K562 (cell line): Measurements from ENCODE around the gene LIN9. TPM values are rescaled to one million over a fixed set of nuclear protein-coding genes. Genes with fewer than 3 reads are reported as not detected.

ENCODE experiments used
- BCOR ChIP-seq: fragments of 450-650 bp; IDR thresholded peaks from 2 replicates; pipeline ENCODE4 v1.6.1; 2016
- CCAR2 ChIP-seq: fragments of 200-400 bp; formaldehyde crosslinking; IDR thresholded peaks from 2 replicates; pipeline ENCODE4 v1.6.1; 2017; ENCODE audit warnings: mild to moderate bottlenecking, low read depth, low read length
- CGGBP1 ChIP-seq: fragments of 250-450 bp; sonication (Bioruptor Pico); IDR thresholded peaks from 2 replicates; pipeline ENCODE4 v1.9.0; 2021; ENCODE audit warnings: mild to moderate bottlenecking
- CHD2 ChIP-seq: IDR thresholded peaks from 2 replicates; pipeline ENCODE4 v1.6.1; 2011; ENCODE audit warnings: low read depth, low read length
- CREB3L1 ChIP-seq: fragments of 450-650 bp; IDR thresholded peaks from 2 replicates; pipeline ENCODE4 v1.6.1; 2014; ENCODE audit warnings: low read depth, mild to moderate bottlenecking, moderate library complexity, borderline replicate concordance
- E4F1 ChIP-seq: fragments of 250-450 bp; sonication (Bioruptor Pico); IDR thresholded peaks from 2 replicates; pipeline ENCODE4 v1.5.0; 2021; ENCODE audit warnings: mild to moderate bottlenecking, borderline replicate concordance
- ELF4 ChIP-seq: fragments of 450-650 bp; formaldehyde crosslinking; IDR thresholded peaks from 2 replicates; pipeline ENCODE4 v1.4.0; 2022; ENCODE audit warnings: missing genetic modification characterization
- EP300 ChIP-seq: IDR thresholded peaks from 2 replicates; pipeline ENCODE4 v1.6.1; 2012; ENCODE audit warnings: low read length, improper control_type of control experiment
- ETV5 ChIP-seq: sonication (generic); formaldehyde crosslinking; IDR thresholded peaks from 2 replicates; pipeline ENCODE4 v1.4.0; 2020; ENCODE audit warnings: low read depth, mild to moderate bottlenecking, missing genetic modification reagents
- HMGXB4 ChIP-seq: sonication (generic); formaldehyde crosslinking; IDR thresholded peaks from 2 replicates; pipeline ENCODE4 v1.8.1; 2023; ENCODE audit warnings: mild to moderate bottlenecking, missing genetic modification reagents
- KHSRP ChIP-seq: fragments of 450-650 bp; IDR thresholded peaks from 2 replicates; pipeline ENCODE4 v1.6.1; 2017
- L3MBTL2 ChIP-seq: fragments of 450-650 bp; IDR thresholded peaks from 2 replicates; pipeline ENCODE4 v1.6.1; 2016; ENCODE audit warnings: mild to moderate bottlenecking, moderate library complexity
- NBN ChIP-seq: fragments of 450-650 bp; IDR thresholded peaks from 2 replicates; pipeline ENCODE4 v1.6.1; 2016; ENCODE audit warnings: low read depth, mild to moderate bottlenecking
- NCOA6 ChIP-seq: fragments of 450-650 bp; IDR thresholded peaks from 2 replicates; pipeline ENCODE4 v1.6.1; 2017; ENCODE audit warnings: mild to moderate bottlenecking
- PML ChIP-seq: IDR thresholded peaks from 2 replicates; pipeline ENCODE4 v1.6.1; 2012; ENCODE audit warnings: low read length, inconsistent platforms
- POLR2AphosphoS2 ChIP-seq: IDR thresholded peaks from 2 replicates; pipeline ENCODE4 v1.6.1; 2012; ENCODE audit warnings: low read length, improper control_type of control experiment
- RHOXF2B ChIP-seq: fragments of 250-450 bp; sonication (Bioruptor Pico); conservative IDR thresholded peaks from 2 replicates; pipeline ENCODE4 v1.5.1; 2021
- SP1 ChIP-seq: sonication (generic); formaldehyde crosslinking; IDR thresholded peaks from 2 replicates; pipeline ENCODE4 v1.8.1; 2022; ENCODE audit warnings: mild to moderate bottlenecking, missing genetic modification reagents
- YBX1 ChIP-seq: fragments of 450-650 bp; IDR thresholded peaks from 2 replicates; pipeline ENCODE4 v1.7.1; 2016; ENCODE audit warnings: mild to moderate bottlenecking
- ZBTB26 ChIP-seq: fragments of 450-650 bp; formaldehyde crosslinking; IDR thresholded peaks from 2 replicates; pipeline ENCODE4 v1.4.0; 2022; ENCODE audit warnings: missing genetic modification characterization
- ZFP1 ChIP-seq: fragments of 450-650 bp; formaldehyde crosslinking; IDR thresholded peaks from 2 replicates; pipeline ENCODE4 v1.4.0; 2020; ENCODE audit warnings: mild to moderate bottlenecking, mixed read lengths
- ZNF384 ChIP-seq: IDR thresholded peaks from 2 replicates; pipeline ENCODE4 v1.6.1; 2012; ENCODE audit warnings: low read depth, low read length, improper control_type of control experiment
- ZNF740 ChIP-seq, 3 experiments: fragments of 200-800 bp in 1 of 3; sonication (Bioruptor generic) in 1 of 3; sonication (generic) in 1 of 3; formaldehyde crosslinking in 1 of 3; IDR thresholded peaks; 2 replicates each; pipeline versions ENCODE4 v1.6.1 to v1.8.0; 2016 to 2022; ENCODE audit warnings: mild to moderate bottlenecking in 2 of 3, missing compliant biosample characterization in 2 of 3, missing genetic modification characterization in 2 of 3, missing genetic modification reagents in 1 of 3
- ZNF75A ChIP-seq: fragments of 450-650 bp; formaldehyde crosslinking; IDR thresholded peaks from 2 replicates; pipeline ENCODE4 v1.4.0; 2020; ENCODE audit warnings: mild to moderate bottlenecking
- polyA plus RNA-seq, 8 experiments: library from polyadenylated mRNA; depleted of rRNA in 4 of 8; stranded (reverse) in 5 of 8; unstranded in 3 of 8; fragments of >200 nt; fragmentation: Nextera tagmentation in 2 of 8; fragmentation: Illumina TruSeq in 1 of 8; extraction: Ambion mirVana in 2 of 8; extraction: Trizol in 1 of 8; gene quantifications; 2 replicates each; pipeline versions ENCODE4 v1.2.1 to v1.2.3, GENCODE V29; 2011 to 2014; ENCODE audit warnings: inconsistent platforms in 1 of 8, missing spikeins in 1 of 8
- total RNA-seq, 7 experiments: library from RNA; depleted of rRNA in 6 of 7; stranded (reverse); fragments of >200 nt in 6 of 7; fragmentation: Illumina TruSeq in 2 of 7; extraction: Trizol in 2 of 7; gene quantifications; 2 replicates each; pipeline versions ENCODE4 v1.2.1 to v1.2.3, GENCODE V29; 2011 to 2021; ENCODE audit warnings: low replicate concordance in 1 of 7

The LIN9 gene
- total and polyA plus RNA-seq, 9 of the 15 experiments (the other 6 are each of a cell fraction or from before 2014, with no cell fraction given) = 18.8 to 33.0 (median 25.5) TPM

- TF ChIP-seq ZBTB26 = no peak
- TF ChIP-seq CGGBP1 (CRISPR knock-in tag) = no peak
- no peak for TF ChIP-seq ETV5 (CRISPR knock-in tag)
- no peak for TF ChIP-seq CREB3L1
- TF ChIP-seq KHSRP = no peak
- TF ChIP-seq NBN = no peak
- 0 out of 2 replicates have a peak, but pooled peaks have one; percentile 5 for TF ChIP-seq CHD2
- TF ChIP-seq ZNF740 (CRISPR knock-in tag; IDR thresholded peaks at IDR 0.05) = 0 out of 2 replicates have a peak, but pooled peaks have one; percentile 15
- peak in 1 of 2 experiments; percentile 44; a peak in 2 of 4 replicates for TF ChIP-seq ZNF740 (tag; IDR thresholded peaks at IDR 0.05)
- peak; percentile 69; the same call in 1 of the 2 replicates for TF ChIP-seq BCOR
- TF ChIP-seq RHOXF2B = no peak
- TF ChIP-seq ZFP1 (CRISPR knock-in tag) = no peak
- no peak for TF ChIP-seq CCAR2
- TF ChIP-seq ZNF384 = 0 out of 2 replicates have a peak, but pooled peaks have one; percentile 35
- TF ChIP-seq EP300 = no peak
- no peak for TF ChIP-seq NCOA6
- TF ChIP-seq L3MBTL2 = 0 out of 2 replicates have a peak, but pooled peaks have one; percentile 3
- TF ChIP-seq YBX1 = no peak
- no peak for TF ChIP-seq ZNF75A
- TF ChIP-seq ELF4 (CRISPR knock-in tag) = no peak
- TF ChIP-seq POLR2AphosphoS2 = no peak
- no peak for TF ChIP-seq HMGXB4
- TF ChIP-seq PML = no peak
- TF ChIP-seq SP1 = no peak
- no peak for TF ChIP-seq E4F1 (CRISPR knock-in tag)
These were observed 122.0 kb downstream of the LIN9 start (continued) for GRCh38 chr1:226187019-226187322.
